GM12878 (cell line): ENCODE data around the gene SLC7A5. TPM values are rescaled to one million over a fixed set of nuclear protein-coding genes. Genes with fewer than 3 reads are reported as not detected.

ENCODE experiments used
- ATAC-seq: fragments of 200-7000 bp; cut with Tn5 transposase; 3 replicates; pipeline ENCODE4 v1.9.1; 2020; ENCODE audit warnings: mild to moderate bottlenecking, moderate library complexity
- BruUV-seq: library from RNA; stranded (reverse); fragments of 400-500 nt; replicated peaks from 2 replicates; lab custom pipeline; 2021; lab: Mats Ljungman, UMichigan
- CTCF ChIA-PET: fragments of 300-600 bp; sonication (Branson Sonifier 250); formaldehyde crosslinking; extraction: SDS; loops from one replicate; lab custom pipeline; 2021; ENCODE audit warnings: inconsistent platforms; lab: Yijun Ruan, JAX
- POLR2A ChIA-PET: fragments of 350-600 bp; formaldehyde crosslinking; extraction: SDS; loops from one replicate; lab custom pipeline; 2021; ENCODE audit warnings: inconsistent platforms; lab: Charles Lee
- RAD21 ChIA-PET: fragments of 300-600 bp; sonication (Branson Sonifier 250); formaldehyde crosslinking; loops from one replicate; lab custom pipeline; 2023; ENCODE audit warnings: antibody characterized with exemption; ENCODE audit not compliant: unreplicated experiment; lab: Charles Lee
- SMC1A ChIA-PET: fragments of 300-600 bp; sonication (Branson Sonifier 250); formaldehyde crosslinking; loops from one replicate; lab custom pipeline; 2023; ENCODE audit not compliant: unreplicated experiment, uncharacterized antibody; lab: Charles Lee
- DNase-seq: peaks from one replicate; pipeline ENCODE4 v3.0.0-alpha.2; 2011; ENCODE audit warnings: low read depth, low spot score
- FAIRE-seq: peaks from 3 replicates; lab custom pipeline; 2011; peaks lifted over from hg19 to GRCh38; lab: Jason Lieb, UNC
- H2AFZ ChIP-seq: 2 replicates; pipeline ENCODE4 v1.6.0; 2011; ENCODE audit warnings: low read depth, low read length, control low read depth; ENCODE audit not compliant: control insufficient read depth
- H3K27ac ChIP-seq: 2 replicates; pipeline ENCODE4 v1.5.1; 2011; ENCODE audit warnings: control low read depth; ENCODE audit not compliant: control insufficient read depth, insufficient read depth
- H3K27me3 ChIP-seq, 2 experiments: replicated peaks in 1 of 2; 2 replicates each; pipeline versions ENCODE4 v1.6.0 to v1.6.1; 2011; ENCODE audit warnings: low read length in 1 of 2; ENCODE audit not compliant: control insufficient read depth in 2 of 2, insufficient read depth in 2 of 2
- H3K36me3 ChIP-seq, 2 experiments: 2 replicates each; pipeline ENCODE4 v1.5.1; 2011; ENCODE audit warnings: low read length in 1 of 2; ENCODE audit not compliant: control insufficient read depth in 2 of 2, insufficient read depth in 2 of 2
- H3K4me1 ChIP-seq: 2 replicates; pipeline ENCODE4 v1.6.1; 2011; ENCODE audit warnings: mild to moderate bottlenecking, low read length, moderate library complexity, mixed read lengths; ENCODE audit not compliant: control insufficient read depth, insufficient read depth
- H3K4me2 ChIP-seq: 2 replicates; pipeline ENCODE4 v1.6.0; 2011; ENCODE audit warnings: control low read depth; ENCODE audit not compliant: control insufficient read depth, insufficient read depth
- H3K4me3 ChIP-seq: fragments of 200-600 bp; sonication (generic); 2 replicates; pipeline ENCODE4 v1.5.1; 2016
- H3K79me2 ChIP-seq: 2 replicates; pipeline ENCODE4 v1.6.0; 2011; ENCODE audit warnings: low read length; ENCODE audit not compliant: control insufficient read depth, insufficient read depth
- H3K9ac ChIP-seq: 2 replicates; pipeline ENCODE4 v1.8.0; 2011; ENCODE audit warnings: low read length, control low read depth, mixed read lengths; ENCODE audit not compliant: control insufficient read depth, insufficient read depth
- H3K9me3 ChIP-seq: replicated peaks from 3 replicates; pipeline ENCODE4 v1.5.1; 2011; ENCODE audit warnings: mild to moderate bottlenecking, low read length; ENCODE audit not compliant: control insufficient read depth, insufficient read depth
- H4K20me1 ChIP-seq: 2 replicates; pipeline ENCODE4 v1.6.0; 2011; ENCODE audit not compliant: control insufficient read depth, insufficient read depth
- BHLHE40 ChIP-seq, 2 experiments: fragments of 450-650 bp in 1 of 2; IDR thresholded peaks; 2 replicates each; pipeline ENCODE4 v1.6.1; 2011 to 2017; ENCODE audit warnings: low read depth in 2 of 2, borderline replicate concordance in 1 of 2, improper control_type of control experiment in 1 of 2, low read length in 1 of 2, mild to moderate bottlenecking in 1 of 2
- CBFB ChIP-seq: IDR thresholded peaks from 2 replicates; pipeline ENCODE4 v1.6.1; 2016; ENCODE audit warnings: antibody characterized with exemption, low read depth
- EED ChIP-seq: sonication (generic); IDR thresholded peaks from 2 replicates; pipeline ENCODE4 v1.6.1; 2016; ENCODE audit warnings: antibody characterized with exemption, low read depth
- HDGF ChIP-seq: fragments of 450-650 bp; IDR thresholded peaks from 2 replicates; pipeline ENCODE4 v1.6.1; 2016; ENCODE audit warnings: antibody characterized with exemption
- JUNB ChIP-seq: IDR thresholded peaks from 2 replicates; pipeline ENCODE4 v1.6.1; 2016; ENCODE audit warnings: antibody characterized with exemption, mild to moderate bottlenecking
- MTA2 ChIP-seq: fragments of 450-650 bp; IDR thresholded peaks from 2 replicates; pipeline ENCODE4 v1.6.1; 2016; ENCODE audit warnings: low read depth, mild to moderate bottlenecking, moderate library complexity
- MYC ChIP-seq: IDR thresholded peaks from 2 replicates; pipeline ENCODE4 v1.6.1; 2011; ENCODE audit warnings: mild to moderate bottlenecking, low read length, moderate library complexity, inconsistent platforms; ENCODE audit not compliant: insufficient read depth, insufficient replicate concordance, insufficient read length, severe bottlenecking
- NR2F1 ChIP-seq: fragments of 450-650 bp; conservative IDR thresholded peaks from 2 replicates; pipeline ENCODE4 v1.6.1; 2017; ENCODE audit warnings: mild to moderate bottlenecking
- PAX5 ChIP-seq: IDR thresholded peaks from 2 replicates; pipeline ENCODE4 v1.6.1; 2011; ENCODE audit warnings: low read depth, low read length, borderline replicate concordance
- POLR2A ChIP-seq: IDR thresholded peaks from 2 replicates; pipeline ENCODE4 v1.6.1; 2011; ENCODE audit warnings: low read depth, mild to moderate bottlenecking, low read length
- RFX5 ChIP-seq: IDR thresholded peaks from 2 replicates; pipeline ENCODE4 v1.6.1; 2011; ENCODE audit warnings: low read depth, low read length, improper control_type of control experiment
- SPI1 ChIP-seq: IDR thresholded peaks from 2 replicates; pipeline ENCODE4 v1.6.1; 2011; ENCODE audit warnings: low read depth, mild to moderate bottlenecking, low read length, moderate library complexity, borderline replicate concordance; ENCODE audit not compliant: insufficient read depth
- SUZ12 ChIP-seq: fragments of 200-600 bp; sonication (generic); IDR thresholded peaks from one replicate; pipeline ENCODE4 v1.6.1; 2018; ENCODE audit warnings: antibody characterized with exemption, mild to moderate bottlenecking; ENCODE audit not compliant: unreplicated experiment
- TCF12 ChIP-seq: IDR thresholded peaks from 2 replicates; pipeline ENCODE4 v1.6.1; 2011; ENCODE audit warnings: low read depth, mild to moderate bottlenecking, low read length
- WGBS: methylation state at CpG from one replicate; pipeline ENCODE4 v1.1.6; 2016; ENCODE audit warnings: low lambda C conversion rate; ENCODE audit not compliant: insufficient replicate concordance, insufficient coverage; ENCODE audit errors: missing lambda C conversion rate; 5-methylcytosine and 5-hydroxymethylcytosine counted together
- in situ Hi-C: fragments of 300-500 bp; cut with MboI; formaldehyde crosslinking; loops from 9 replicates; pipeline ENCODE4 v1.14.3; 2018; ENCODE audit warnings: mixed read lengths
- intact Hi-C: fragments of 100-400 bp; cut with micrococcal nuclease; formaldehyde crosslinking; loops from one replicate; pipeline ENCODE4 v1.14.2; 2022; ENCODE audit not compliant: unreplicated experiment
- polyA plus RNA-seq, 11 experiments: library from polyadenylated mRNA; depleted of rRNA in 4 of 11; unstranded in 6 of 11; stranded (reverse) in 5 of 11; fragments of >200 nt; fragmentation: Nextera tagmentation in 4 of 11; fragmentation: Illumina TruSeq in 1 of 11; extraction: Ambion mirVana in 4 of 11; extraction: Trizol in 1 of 11; gene quantifications; 1 replicate in 1 of 11; 2 replicates in 10 of 11; pipeline versions ENCODE4 v1.2.1 to v1.2.3, GENCODE V29; 2011 to 2016; ENCODE audit warnings: inconsistent platforms in 2 of 11, missing spikeins in 2 of 11, low read depth in 1 of 11
- total RNA-seq, 4 experiments: library from RNA; depleted of rRNA in 3 of 4; stranded (reverse); fragments of >200 nt in 3 of 4; fragmentation: Illumina TruSeq in 1 of 4; extraction: Trizol in 1 of 4; gene quantifications; 2 replicates each; pipeline versions ENCODE4 v1.2.1 to v1.2.3, GENCODE V29; 2013 to 2021
- TF ChIP-seq, protein P1 (sequence below): fragments of 450-650 bp; IDR thresholded peaks from 2 replicates; pipeline ENCODE4 v1.6.1; 2016; ENCODE audit warnings: mild to moderate bottlenecking
- TF ChIP-seq, protein P2 (sequence below): fragments of 450-650 bp; IDR thresholded peaks from 2 replicates; pipeline ENCODE4 v1.6.1; 2016; ENCODE audit warnings: mild to moderate bottlenecking
- TF ChIP-seq, protein P3 (sequence below), 3 experiments: IDR thresholded peaks in 2 of 3; conservative IDR thresholded peaks in 1 of 3; 2 replicates each; pipeline ENCODE4 v1.5.1; 2011; ENCODE audit warnings: low read depth in 3 of 3, low read length in 3 of 3, mild to moderate bottlenecking in 3 of 3, control low read depth in 2 of 3, moderate library complexity in 2 of 3, inconsistent platforms in 1 of 3, mixed read lengths in 1 of 3; ENCODE audit not compliant: control insufficient read depth in 2 of 3, insufficient read depth in 1 of 3; ENCODE audit errors: extremely low read depth in 1 of 3

The SLC7A5 gene
- total and polyA plus RNA-seq, 10 of the 15 experiments (the other 5 are each of a cell fraction or from before 2014, with no cell fraction given), result 2.3 to 101 (median 35.8) TPM

DNA sequence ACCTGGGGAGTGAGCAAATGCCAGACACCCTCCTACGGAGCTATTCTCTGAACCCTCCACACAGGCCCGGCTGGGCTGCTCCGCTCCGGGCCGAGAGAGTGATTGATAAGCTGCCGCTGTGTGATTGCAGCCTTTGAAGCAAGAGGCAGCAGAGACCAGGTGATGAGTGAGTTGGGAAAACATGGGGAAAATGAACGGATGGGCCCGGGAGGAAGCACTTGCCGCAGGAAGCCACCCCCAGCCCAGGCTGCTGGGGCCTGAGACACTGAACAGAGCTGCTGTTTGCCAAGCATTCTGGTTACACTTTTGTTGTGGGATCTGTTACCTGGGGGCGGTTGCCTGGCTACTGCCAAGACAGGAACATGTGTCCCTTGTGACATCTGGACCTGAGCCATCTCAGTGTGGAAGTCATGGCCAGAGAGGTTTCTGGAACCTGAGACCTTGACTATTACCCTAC is 57.1 kb downstream of the SLC7A5 start:
- ChIA-PET CTCF (interaction anchor here (1.2 to 3.6 kb wide), 3 partner anchors 38 to 59 kb away, joined by 4 to 17 read pairs (median 5); partner anchors contain the start of gene SLC7A5), POLR2A (interaction anchor here (6.7 kb wide), 1 partner anchor 32 kb away, joined by 39 read pairs; no protein-coding TSS in a partner anchor), RAD21 (interaction anchor here (0.7 to 1.0 kb wide), 3 partner anchors 31 to 54 kb away, joined by 3 to 4 read pairs (median 4); no protein-coding TSS in a partner anchor), SMC1A (interaction anchor here (1.2 to 4.7 kb wide), 2 partner anchors 32 to 59 kb away, joined by 3 to 53 read pairs; no protein-coding TSS in a partner anchor)
- in situ Hi-C loops (no loop called here), intact Hi-C loops (loop anchor here (5.0 kb wide), 1 partner anchor 40 kb away; no protein-coding TSS in a partner anchor)
- 81% methylated on average over 10 of the region's 10 CpGs for WGBS
- H3K36me3 ChIP-seq, result no peaks in the 10 kb centered on the region
- H4K20me1 ChIP-seq, result no peaks in the 10 kb centered on the region
- H3K27ac ChIP-seq, result no peak overlapping the region
- no peak overlapping the region for H3K4me2 ChIP-seq
- no peaks in the 10 kb centered on the region; a peak in 1 of 4 replicates for H3K27me3 ChIP-seq
- H3K9me3 ChIP-seq, result peaks cover 4% of the 10 kb centered on the region; the same call in 2 of the 3 replicates
- H2AFZ ChIP-seq, result no peak overlapping the region
- BruUV-seq, result no TSS peak
- no peak for ATAC-seq
- peaks cover 38% of the 10 kb centered on the region for H3K4me1 ChIP-seq
- H3K4me3 ChIP-seq, result no peak overlapping the region
- H3K9ac ChIP-seq, result no peak overlapping the region
- no peaks in the 10 kb centered on the region for H3K79me2 ChIP-seq
- DNase-seq, result no peak
- FAIRE-seq, result no peak
- TF ChIP-seq JUNB (no peak), EED (no peak), MYC (no peak), NR2F1 (no peak), CBFB (no peak), MTA2 (no peak), SUZ12 (no peak), PAX5 (no peak), BHLHE40 (IDR thresholded peaks at IDR 0.05; ENCODE audit: borderline replicate concordance in 1 of 2, low read depth in 2 of 2, low read length in 1 of 2) (no peak), SPI1 (no peak), TCF12 (no peak), RFX5 (no peak), HDGF (no peak), POLR2A (no peak)
- TF ChIP-seq, protein P1, sequence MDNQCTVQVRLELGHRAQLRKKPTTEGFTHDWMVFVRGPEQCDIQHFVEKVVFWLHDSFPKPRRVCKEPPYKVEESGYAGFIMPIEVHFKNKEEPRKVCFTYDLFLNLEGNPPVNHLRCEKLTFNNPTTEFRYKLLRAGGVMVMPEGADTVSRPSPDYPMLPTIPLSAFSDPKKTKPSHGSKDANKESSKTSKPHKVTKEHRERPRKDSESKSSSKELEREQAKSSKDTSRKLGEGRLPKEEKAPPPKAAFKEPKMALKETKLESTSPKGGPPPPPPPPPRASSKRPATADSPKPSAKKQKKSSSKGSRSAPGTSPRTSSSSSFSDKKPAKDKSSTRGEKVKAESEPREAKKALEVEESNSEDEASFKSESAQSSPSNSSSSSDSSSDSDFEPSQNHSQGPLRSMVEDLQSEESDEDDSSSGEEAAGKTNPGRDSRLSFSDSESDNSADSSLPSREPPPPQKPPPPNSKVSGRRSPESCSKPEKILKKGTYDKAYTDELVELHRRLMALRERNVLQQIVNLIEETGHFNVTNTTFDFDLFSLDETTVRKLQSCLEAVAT, result no peak
- TF ChIP-seq, protein P2, sequence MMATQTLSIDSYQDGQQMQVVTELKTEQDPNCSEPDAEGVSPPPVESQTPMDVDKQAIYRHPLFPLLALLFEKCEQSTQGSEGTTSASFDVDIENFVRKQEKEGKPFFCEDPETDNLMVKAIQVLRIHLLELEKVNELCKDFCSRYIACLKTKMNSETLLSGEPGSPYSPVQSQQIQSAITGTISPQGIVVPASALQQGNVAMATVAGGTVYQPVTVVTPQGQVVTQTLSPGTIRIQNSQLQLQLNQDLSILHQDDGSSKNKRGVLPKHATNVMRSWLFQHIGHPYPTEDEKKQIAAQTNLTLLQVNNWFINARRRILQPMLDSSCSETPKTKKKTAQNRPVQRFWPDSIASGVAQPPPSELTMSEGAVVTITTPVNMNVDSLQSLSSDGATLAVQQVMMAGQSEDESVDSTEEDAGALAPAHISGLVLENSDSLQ, result no peak
- TF ChIP-seq, protein P3, sequence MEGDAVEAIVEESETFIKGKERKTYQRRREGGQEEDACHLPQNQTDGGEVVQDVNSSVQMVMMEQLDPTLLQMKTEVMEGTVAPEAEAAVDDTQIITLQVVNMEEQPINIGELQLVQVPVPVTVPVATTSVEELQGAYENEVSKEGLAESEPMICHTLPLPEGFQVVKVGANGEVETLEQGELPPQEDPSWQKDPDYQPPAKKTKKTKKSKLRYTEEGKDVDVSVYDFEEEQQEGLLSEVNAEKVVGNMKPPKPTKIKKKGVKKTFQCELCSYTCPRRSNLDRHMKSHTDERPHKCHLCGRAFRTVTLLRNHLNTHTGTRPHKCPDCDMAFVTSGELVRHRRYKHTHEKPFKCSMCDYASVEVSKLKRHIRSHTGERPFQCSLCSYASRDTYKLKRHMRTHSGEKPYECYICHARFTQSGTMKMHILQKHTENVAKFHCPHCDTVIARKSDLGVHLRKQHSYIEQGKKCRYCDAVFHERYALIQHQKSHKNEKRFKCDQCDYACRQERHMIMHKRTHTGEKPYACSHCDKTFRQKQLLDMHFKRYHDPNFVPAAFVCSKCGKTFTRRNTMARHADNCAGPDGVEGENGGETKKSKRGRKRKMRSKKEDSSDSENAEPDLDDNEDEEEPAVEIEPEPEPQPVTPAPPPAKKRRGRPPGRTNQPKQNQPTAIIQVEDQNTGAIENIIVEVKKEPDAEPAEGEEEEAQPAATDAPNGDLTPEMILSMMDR (IDR thresholded peaks at IDR 0.05 in 2 of 3, conservative IDR thresholded peaks at IDR 0.05 in 1 of 3; ENCODE audit: control insufficient read depth in 2 of 3, extremely low read depth in 1 of 3, insufficient read depth in 1 of 3, low read depth in 3 of 3, low read length in 3 of 3), result no peak
